CD14-positive monocyte (primary cell): Measurements from ENCODE around the gene TRPM8. TPM values are rescaled to one million over a fixed set of nuclear protein-coding genes. Genes with fewer than 3 reads are reported as not detected.

Experiments used
- DNase-seq, 3 donors: peaks; one replicate each; pipeline ENCODE4 v3.0.0-alpha.2; 2011 to 2022
- H2AFZ ChIP-seq: 2 replicates; pipeline ENCODE4 v1.6.0; 2012; ENCODE audit warnings: mild to moderate bottlenecking, low read depth, low read length, inconsistent platforms; ENCODE audit not compliant: insufficient read depth, poor library complexity, severe bottlenecking
- H3K27ac ChIP-seq, 2 donors: 1 replicate in 1 of 2; 2 replicates in 1 of 2; pipeline ENCODE4 v1.5.1; 2012 to 2013; ENCODE audit warnings: low read length in 2 of 2, control low read depth in 1 of 2, inconsistent platforms in 1 of 2, low read depth in 1 of 2, mild to moderate bottlenecking in 1 of 2
- H3K27me3 ChIP-seq, 2 donors: one replicate each; pipeline versions ENCODE4 v1.6.0 to v1.6.1; 2011 to 2013; ENCODE audit warnings: low read length in 2 of 2; ENCODE audit not compliant: control insufficient read depth in 2 of 2, insufficient read depth in 2 of 2
- H3K36me3 ChIP-seq, 2 donors: replicated peaks in 1 of 2; 1 replicate in 1 of 2; 2 replicates in 1 of 2; pipeline versions ENCODE4 v1.5.1 to v1.6.1; 2012 to 2013; ENCODE audit warnings: low read length in 2 of 2, control low read depth in 1 of 2, inconsistent platforms in 1 of 2, mild to moderate bottlenecking in 1 of 2; ENCODE audit not compliant: insufficient read depth in 2 of 2, control insufficient read depth in 1 of 2
- H3K4me1 ChIP-seq, 2 donors: 1 replicate in 1 of 2; 2 replicates in 1 of 2; pipeline versions ENCODE4 v1.5.1 to v1.6.1; 2012 to 2013; ENCODE audit warnings: low read length in 2 of 2, control low read depth in 1 of 2, inconsistent platforms in 1 of 2, mild to moderate bottlenecking in 1 of 2, moderate library complexity in 1 of 2; ENCODE audit not compliant: insufficient read depth in 2 of 2, control insufficient read depth in 1 of 2
- H3K4me2 ChIP-seq: replicated peaks from 2 replicates; pipeline ENCODE3; 2012; ENCODE audit warnings: low read length, moderate library complexity, mild to moderate bottlenecking; ENCODE audit not compliant: poor library complexity, severe bottlenecking; ENCODE audit errors: extremely low read depth
- H3K4me3 ChIP-seq, 3 experiments: fragments of 200-600 bp in 1 of 3; sonication (generic) in 1 of 3; replicated peaks in 1 of 3; 1 replicate in 2 of 3; 2 replicates in 1 of 3; pipeline ENCODE4 v1.5.1; 2011 to 2013; ENCODE audit warnings: low read length in 3 of 3, mild to moderate bottlenecking in 3 of 3, control low read depth in 2 of 3, low read depth in 2 of 3, inconsistent platforms in 1 of 3, moderate library complexity in 1 of 3
- H3K79me2 ChIP-seq: 2 replicates; pipeline ENCODE4 v1.6.0; 2012; ENCODE audit warnings: mild to moderate bottlenecking, control low read depth, inconsistent platforms, low read length, moderate library complexity; ENCODE audit not compliant: insufficient read depth
- H3K9ac ChIP-seq: 2 replicates; pipeline ENCODE4 v1.6.0; 2017; ENCODE audit warnings: low read length, mild to moderate bottlenecking; ENCODE audit not compliant: insufficient read depth, poor library complexity, severe bottlenecking
- H3K9me3 ChIP-seq, 2 donors: replicated peaks in 1 of 2; 1 replicate in 1 of 2; 2 replicates in 1 of 2; pipeline versions ENCODE4 v1.5.1 to v1.6.1; 2012 to 2013; ENCODE audit warnings: low read length in 2 of 2, control low read depth in 1 of 2; ENCODE audit not compliant: control insufficient read depth in 1 of 2, insufficient read depth in 1 of 2
- H4K20me1 ChIP-seq: 2 replicates; pipeline ENCODE4 v1.6.0; 2012; ENCODE audit warnings: mild to moderate bottlenecking, low read length, control low read depth, moderate library complexity; ENCODE audit not compliant: insufficient read depth
- H3K27ac Mint-ChIP-seq, 7 donors: one replicate each; pipeline ENCODE4 v1.8.0; 2020; ENCODE audit warnings: mild to moderate bottlenecking in 7 of 7, mixed read lengths in 7 of 7, moderate library complexity in 6 of 7, inconsistent platforms in 2 of 7
- H3K27me3 Mint-ChIP-seq, 3 donors: one replicate each; pipeline ENCODE4 v1.8.0; 2021 to 2022; ENCODE audit warnings: low read depth in 3 of 3, mild to moderate bottlenecking in 3 of 3, mixed read lengths in 3 of 3, moderate library complexity in 3 of 3, inconsistent platforms in 1 of 3
- H3K36me3 Mint-ChIP-seq, 2 donors: one replicate each; pipeline ENCODE4 v1.8.0; 2020; ENCODE audit warnings: mixed read lengths in 2 of 2, inconsistent platforms in 1 of 2, mild to moderate bottlenecking in 1 of 2
- H3K4me1 Mint-ChIP-seq: one replicate; pipeline ENCODE4 v1.8.0; 2020; ENCODE audit warnings: mild to moderate bottlenecking, mixed read lengths
- H3K4me3 Mint-ChIP-seq, 2 donors: one replicate each; pipeline ENCODE4 v1.8.0; 2020; ENCODE audit warnings: mild to moderate bottlenecking in 2 of 2, mixed read lengths in 2 of 2, moderate library complexity in 1 of 2
- H3K9me3 Mint-ChIP-seq, 7 donors: one replicate each; pipeline ENCODE4 v1.8.0; 2020 to 2022; ENCODE audit warnings: mixed read lengths in 7 of 7, mild to moderate bottlenecking in 6 of 7, moderate library complexity in 6 of 7, inconsistent platforms in 2 of 7
- WGBS: methylation state at CpG from one replicate; pipeline ENCODE4 v1.1.5; 2013; ENCODE audit warnings: missing lambda C conversion rate; ENCODE audit not compliant: insufficient coverage; 5-methylcytosine and 5-hydroxymethylcytosine counted together
- intact Hi-C, 2 donors: fragments of 100-400 bp; cut with micrococcal nuclease; formaldehyde crosslinking; loops; one replicate each; pipeline versions ENCODE4 v1.15.0 to v1.15.1; 2023
- polyA plus RNA-seq, 3 donors: library from polyadenylated mRNA; depleted of rRNA in 1 of 3; unstranded in 2 of 3; stranded (reverse) in 1 of 3; fragments of 300-500 nt in 2 of 3; fragments of >200 nt in 1 of 3; fragmentation: Illumina TruSeq in 2 of 3; gene quantifications; 1 replicate in 2 of 3; 2 replicates in 1 of 3; pipeline ENCODE4 v1.2.3, GENCODE V29; 2012 to 2021
- TF ChIP-seq, protein P1 (sequence below): fragments of 200-600 bp; IDR thresholded peaks from one replicate; pipeline ENCODE4 v1.8.0; 2022; ENCODE audit warnings: antibody characterized with exemption, mild to moderate bottlenecking

TRPM8 gene
- polyA plus RNA-seq, 3 donors, result not detected

GRCh38 chr2:233979748-233980147 is 62.6 kb downstream of the TRPM8 start:
- H3K79me2 ChIP-seq, result no peaks in the 10 kb centered on the region
- intact Hi-C loops, result no loop called here
- peaks cover 10 to 16% (median 12%) of the 10 kb centered on the region in 3 donors for H3K27me3 Mint-ChIP-seq

GRCh38 chr2:233980955-233981561 is 63.9 kb downstream of the TRPM8 start:
- no peak overlapping the region for H3K4me3 Mint-ChIP-seq
- intact Hi-C loops, result no loop called here
- no peaks in the 10 kb centered on the region for H3K36me3 Mint-ChIP-seq
- peaks cover 0 to 2% (median 0%) of the 10 kb centered on the region in 7 donors for H3K9me3 Mint-ChIP-seq
- Histone ChIP-seq H3K4me3 (no peak overlapping the region), H3K4me2 (no peak overlapping the region), H3K4me1 (no peaks in the 10 kb centered on the region), H3K9me3 (no peaks in the 10 kb centered on the region), H3K27me3 (no peaks in the 10 kb centered on the region), H4K20me1 (no peaks in the 10 kb centered on the region), H2AFZ (no peak overlapping the region), H3K36me3 (no peaks in the 10 kb centered on the region), H3K27ac (no peak overlapping the region), H3K9ac (no peak overlapping the region), H3K79me2 (no peaks in the 10 kb centered on the region)
- TF ChIP-seq, protein P1, sequence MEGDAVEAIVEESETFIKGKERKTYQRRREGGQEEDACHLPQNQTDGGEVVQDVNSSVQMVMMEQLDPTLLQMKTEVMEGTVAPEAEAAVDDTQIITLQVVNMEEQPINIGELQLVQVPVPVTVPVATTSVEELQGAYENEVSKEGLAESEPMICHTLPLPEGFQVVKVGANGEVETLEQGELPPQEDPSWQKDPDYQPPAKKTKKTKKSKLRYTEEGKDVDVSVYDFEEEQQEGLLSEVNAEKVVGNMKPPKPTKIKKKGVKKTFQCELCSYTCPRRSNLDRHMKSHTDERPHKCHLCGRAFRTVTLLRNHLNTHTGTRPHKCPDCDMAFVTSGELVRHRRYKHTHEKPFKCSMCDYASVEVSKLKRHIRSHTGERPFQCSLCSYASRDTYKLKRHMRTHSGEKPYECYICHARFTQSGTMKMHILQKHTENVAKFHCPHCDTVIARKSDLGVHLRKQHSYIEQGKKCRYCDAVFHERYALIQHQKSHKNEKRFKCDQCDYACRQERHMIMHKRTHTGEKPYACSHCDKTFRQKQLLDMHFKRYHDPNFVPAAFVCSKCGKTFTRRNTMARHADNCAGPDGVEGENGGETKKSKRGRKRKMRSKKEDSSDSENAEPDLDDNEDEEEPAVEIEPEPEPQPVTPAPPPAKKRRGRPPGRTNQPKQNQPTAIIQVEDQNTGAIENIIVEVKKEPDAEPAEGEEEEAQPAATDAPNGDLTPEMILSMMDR, result no peak
- H3K27me3 Mint-ChIP-seq, result peaks cover 8 to 20% (median 12%) of the 10 kb centered on the region in 3 donors
- H3K4me1 Mint-ChIP-seq, result no peaks in the 10 kb centered on the region
- H3K27ac Mint-ChIP-seq, result no peak overlapping the region
- 93% methylated on average over 4 of the region's 5 CpGs for WGBS
- DNase-seq, result no peak

More at GRCh38 chr2:233979748-233980147, 62.6 kb downstream of the TRPM8 start:
- DNase-seq, result no peak
- Histone ChIP-seq H3K27ac (no peak overlapping the region), H3K4me3 (no peak overlapping the region), H3K4me1 (no peaks in the 10 kb centered on the region), H3K9ac (no peak overlapping the region), H2AFZ (no peak overlapping the region), H3K27me3 (no peaks in the 10 kb centered on the region), H3K9me3 (no peaks in the 10 kb centered on the region), H4K20me1 (no peaks in the 10 kb centered on the region), H3K36me3 (no peaks in the 10 kb centered on the region), H3K4me2 (no peak overlapping the region)
- Mint-ChIP-seq H3K27ac (no peak overlapping the region), H3K9me3 (peaks cover 0 to 2% (median 0%) of the 10 kb centered on the region in 7 donors), H3K36me3 (no peaks in the 10 kb centered on the region), H3K4me3 (no peak overlapping the region), H3K4me1 (no peaks in the 10 kb centered on the region)
- WGBS, result 52% methylated on average over 2 of the region's 4 CpGs
- TF ChIP-seq, protein P1, result no peak
